Activated CD8-positive, alpha-beta memory T cell treated with anti-CD3 and anti-CD28 coated beads for 1 hour (primary cell): ENCODE data around the gene NDUFB2.
"Not testable (repeated sequence)": the region's sequence is repeated elsewhere in the genome, so short reads cannot be mapped to it uniquely, and the experiment has no call there.

Experiments
- DNase-seq, 2 donors: peaks; one replicate each; pipeline ENCODE4 v3.0.0-alpha.2; 2020; ENCODE audit warnings: low read depth in 1 of 2; ENCODE audit errors: extremely low read depth in 1 of 2

Gene NDUFB2

DNA sequence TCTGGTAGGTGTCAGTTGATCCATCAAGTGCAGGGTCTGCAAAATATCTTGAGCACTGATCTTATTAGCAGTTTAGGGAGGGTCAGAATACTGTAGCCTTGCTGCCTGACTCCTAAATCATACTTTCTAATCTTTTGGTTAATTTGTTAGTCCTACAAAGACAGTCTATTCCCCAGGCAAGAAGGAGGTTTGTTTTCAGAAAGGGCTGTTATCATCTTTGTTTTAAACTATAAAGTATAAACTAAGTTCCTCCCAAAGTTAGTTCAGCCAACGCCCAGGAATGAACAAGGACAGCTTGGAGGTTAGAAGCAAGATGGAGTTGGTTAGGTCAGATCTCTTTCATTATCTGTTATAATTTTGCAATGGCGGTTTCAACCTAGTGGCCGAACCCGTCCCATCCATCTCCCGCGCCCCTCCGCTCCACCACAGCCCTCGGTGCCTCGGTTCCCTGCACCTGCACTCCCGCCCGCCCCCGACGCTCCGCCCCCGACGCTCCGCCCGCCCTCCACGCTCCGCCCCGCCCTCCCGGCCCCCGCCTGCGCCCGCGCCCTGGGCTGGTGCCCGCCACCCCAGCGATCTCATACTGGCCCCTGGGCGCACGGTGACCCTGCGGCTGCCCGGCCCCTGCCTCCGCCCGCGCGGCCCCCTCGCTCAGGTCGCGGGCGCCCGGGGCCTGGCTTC is 24.0 kb upstream of the NDUFB2 start, which contains the start of gene ADCK2:
Gene ADCK2 (plus strand): TSS at position 564 of the 681 bp plus-strand sequence. CDS start 386 bp downstream, outside the sequence.
- peak; percentile 12 to 57 for DNase-seq

DNA sequence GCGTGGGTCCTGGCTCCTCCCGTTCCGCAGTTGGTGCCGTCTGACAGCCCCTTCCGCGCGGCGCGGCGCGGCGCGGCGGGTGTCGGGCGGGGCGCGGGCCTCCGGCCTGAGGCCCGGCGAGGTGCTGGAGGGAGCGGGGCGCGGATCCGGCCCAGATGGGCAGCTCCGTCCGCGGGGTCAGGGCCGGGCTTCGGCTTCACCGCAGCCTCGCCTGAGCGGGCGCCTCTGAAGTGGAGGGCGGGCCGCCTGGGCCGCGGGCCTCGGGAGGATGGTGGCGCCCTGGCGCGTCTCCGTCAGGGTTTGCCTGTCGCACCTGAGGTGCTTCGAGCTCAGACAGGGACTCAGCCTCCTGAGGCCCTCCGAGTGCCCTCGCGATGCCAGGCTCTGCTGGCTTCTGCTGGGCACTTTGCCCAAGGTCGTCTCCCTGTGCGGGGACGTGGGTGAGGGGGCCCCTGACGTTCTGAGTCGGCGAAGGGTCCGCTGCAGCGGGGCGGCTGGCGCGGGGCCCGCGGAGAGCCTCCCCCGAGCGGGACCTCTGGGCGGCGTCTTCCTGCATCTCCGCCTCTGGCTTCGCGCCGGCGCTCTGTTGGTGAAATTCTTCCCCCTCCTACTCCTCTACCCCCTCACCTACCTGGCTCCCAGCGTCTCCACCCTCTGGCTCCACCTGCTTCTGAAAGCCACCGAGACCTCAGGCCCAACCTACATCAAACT is 23.3 kb upstream of the NDUFB2 start:
- DNase-seq = peak; percentile 8 to 48

DNA sequence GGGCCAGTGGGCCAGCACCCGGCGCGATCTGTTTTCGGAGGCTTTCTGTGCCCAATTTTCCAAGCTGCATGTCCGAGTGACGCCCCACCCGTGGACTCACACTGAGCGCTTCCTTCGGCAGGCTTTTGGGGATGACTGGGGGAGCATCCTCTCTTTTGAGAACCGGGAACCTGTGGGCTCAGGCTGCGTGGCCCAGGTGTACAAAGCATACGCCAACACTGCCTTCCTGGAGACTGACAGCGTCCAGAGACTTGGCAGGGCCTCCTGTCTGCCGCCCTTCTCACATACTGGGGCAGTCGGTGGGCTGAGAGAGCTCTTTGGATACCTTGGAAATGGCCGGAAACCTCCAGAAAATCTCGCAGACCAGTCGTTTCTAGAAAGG is 22.7 kb upstream of the NDUFB2 start:
- DNase-seq = no peak

DNA sequence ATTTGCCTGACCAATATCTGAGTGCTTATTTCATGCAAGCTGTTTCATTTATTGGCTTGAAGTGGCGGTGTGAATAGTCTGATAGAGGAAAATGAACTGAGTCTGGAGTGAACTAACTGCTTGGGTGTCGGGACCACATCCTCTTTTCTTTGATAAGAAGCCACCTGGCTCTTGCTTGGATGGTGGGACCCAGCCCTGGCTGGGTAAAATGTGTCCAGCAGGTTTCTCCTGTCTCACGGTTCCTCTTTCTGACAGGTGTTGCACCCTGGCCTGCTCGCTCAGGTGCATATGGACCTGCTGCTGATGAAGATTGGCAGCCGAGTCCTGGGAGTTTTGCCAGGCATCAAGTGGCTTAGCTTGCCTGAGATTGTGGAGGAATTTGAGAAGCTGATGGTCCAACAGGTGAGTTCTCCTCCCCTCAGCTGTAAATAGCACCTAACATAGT is 22.1 kb upstream of the NDUFB2 start:
- DNase-seq = no peak

DNA sequence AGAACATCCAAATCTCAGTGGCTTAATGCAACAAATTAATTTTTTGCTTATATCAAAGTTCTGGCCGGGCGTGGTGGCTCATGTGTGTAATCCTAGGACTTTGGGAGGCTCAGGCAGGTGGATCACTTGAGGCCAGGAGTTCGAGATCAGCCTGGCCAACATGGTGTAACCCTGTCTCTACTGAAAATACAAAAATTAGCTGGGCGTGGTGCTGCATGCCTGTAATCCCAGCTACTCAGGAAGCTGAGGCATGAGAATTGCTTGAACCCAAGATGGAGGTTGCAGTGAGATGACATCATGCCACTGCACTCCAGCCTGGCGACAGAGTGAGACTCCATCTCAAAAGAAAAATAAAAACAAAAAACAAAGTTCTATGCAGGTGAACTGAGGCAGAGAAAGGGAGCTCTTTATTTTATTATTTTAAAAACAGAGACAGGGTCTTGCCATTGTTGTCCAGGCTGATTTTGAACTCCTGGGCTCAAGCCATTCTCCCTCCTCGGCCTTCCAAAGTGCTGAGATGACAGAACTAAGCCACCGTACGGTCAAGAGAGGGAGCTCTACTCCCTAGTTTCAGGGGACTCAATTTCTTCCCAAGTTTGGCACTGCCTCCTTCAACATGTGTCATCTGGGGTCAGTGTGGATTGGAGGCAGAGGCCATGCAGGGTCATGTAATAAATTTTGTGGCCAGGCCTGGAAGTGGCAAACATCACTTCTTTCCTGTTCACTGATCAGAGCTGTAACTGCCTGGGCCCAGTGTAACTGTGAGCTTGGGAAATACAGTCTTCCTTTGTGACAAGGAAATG is 21.4 kb upstream of the NDUFB2 start:
- no peak for DNase-seq

DNA sequence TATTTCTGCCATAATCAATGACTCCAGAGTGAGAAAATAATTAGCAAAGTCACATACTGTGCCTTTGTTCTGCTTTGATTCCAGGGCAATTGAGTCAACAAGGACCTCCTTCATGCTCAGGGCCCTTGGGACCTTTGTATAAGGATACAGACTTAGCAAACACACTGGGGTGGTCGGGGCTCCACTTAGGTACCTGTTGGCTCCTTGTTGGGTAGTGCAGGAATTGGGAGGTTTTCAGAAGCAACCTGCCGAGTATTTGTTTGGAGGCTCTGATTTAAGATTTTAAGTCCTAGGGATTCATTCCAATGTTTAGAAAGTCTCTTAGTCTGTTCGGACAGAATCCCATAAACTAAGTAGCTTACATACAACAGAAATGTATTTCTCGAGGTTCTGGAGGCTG is 20.8 kb upstream of the NDUFB2 start:
- DNase-seq = no peak

DNA sequence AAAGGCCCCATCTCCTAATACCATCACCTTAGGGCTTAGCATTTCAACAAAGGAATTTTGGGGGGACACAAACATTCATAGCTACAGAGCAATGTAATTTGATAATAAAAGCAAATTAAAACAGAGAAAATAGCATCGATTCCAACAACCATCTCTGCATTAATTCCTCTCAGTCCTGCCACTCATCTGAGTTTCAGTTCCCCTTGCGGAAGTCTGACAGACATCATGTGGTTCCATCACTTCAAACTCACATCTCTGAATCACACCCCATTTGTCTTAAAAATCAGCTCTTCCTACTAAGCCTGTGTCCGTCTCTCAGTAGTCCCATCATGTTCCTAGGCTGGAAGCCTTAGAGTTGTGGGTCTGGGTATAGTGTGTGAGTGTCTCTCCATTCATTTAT is 20.2 kb upstream of the NDUFB2 start:
- no peak for DNase-seq

DNA sequence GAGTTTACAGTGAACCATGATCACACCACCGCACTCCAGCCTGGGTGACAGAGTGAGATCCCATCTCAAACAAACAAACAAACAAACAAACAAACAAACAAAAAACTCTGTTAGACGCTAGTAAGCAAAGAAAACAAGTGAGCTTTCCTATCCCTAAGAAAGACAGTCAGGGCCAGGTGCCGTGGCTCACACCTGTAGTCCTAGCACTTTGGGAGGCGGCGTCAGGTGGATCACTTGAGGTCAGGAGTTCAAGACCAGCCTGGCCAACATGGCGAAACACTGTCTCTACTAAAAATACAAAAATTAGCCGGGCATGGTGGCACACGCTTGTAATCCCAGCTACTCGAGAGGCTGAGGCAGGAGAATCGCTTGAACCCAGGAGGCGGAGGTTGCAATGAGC is 19.6 kb upstream of the NDUFB2 start:
- DNase-seq = not testable (repeated sequence)

DNA sequence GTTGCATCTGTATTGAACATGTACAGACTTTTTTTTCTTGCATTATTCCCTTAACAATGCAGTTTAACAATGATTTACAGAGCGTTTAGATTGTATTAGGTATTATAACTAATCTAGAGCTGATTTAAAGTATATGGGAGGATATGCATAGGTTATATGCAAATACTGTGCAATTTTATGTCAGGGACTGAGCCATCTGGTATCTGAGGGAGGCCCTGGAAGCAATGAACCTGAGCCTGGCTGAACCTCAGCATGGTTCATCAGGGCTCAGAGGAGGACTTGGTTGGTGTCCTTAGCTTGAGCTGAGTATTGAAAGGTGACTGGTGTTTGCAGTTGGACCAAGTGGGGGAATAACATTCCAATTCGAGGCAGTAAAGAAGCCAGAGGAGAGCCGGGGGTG is 19.0 kb upstream of the NDUFB2 start:
- no peak for DNase-seq

DNA sequence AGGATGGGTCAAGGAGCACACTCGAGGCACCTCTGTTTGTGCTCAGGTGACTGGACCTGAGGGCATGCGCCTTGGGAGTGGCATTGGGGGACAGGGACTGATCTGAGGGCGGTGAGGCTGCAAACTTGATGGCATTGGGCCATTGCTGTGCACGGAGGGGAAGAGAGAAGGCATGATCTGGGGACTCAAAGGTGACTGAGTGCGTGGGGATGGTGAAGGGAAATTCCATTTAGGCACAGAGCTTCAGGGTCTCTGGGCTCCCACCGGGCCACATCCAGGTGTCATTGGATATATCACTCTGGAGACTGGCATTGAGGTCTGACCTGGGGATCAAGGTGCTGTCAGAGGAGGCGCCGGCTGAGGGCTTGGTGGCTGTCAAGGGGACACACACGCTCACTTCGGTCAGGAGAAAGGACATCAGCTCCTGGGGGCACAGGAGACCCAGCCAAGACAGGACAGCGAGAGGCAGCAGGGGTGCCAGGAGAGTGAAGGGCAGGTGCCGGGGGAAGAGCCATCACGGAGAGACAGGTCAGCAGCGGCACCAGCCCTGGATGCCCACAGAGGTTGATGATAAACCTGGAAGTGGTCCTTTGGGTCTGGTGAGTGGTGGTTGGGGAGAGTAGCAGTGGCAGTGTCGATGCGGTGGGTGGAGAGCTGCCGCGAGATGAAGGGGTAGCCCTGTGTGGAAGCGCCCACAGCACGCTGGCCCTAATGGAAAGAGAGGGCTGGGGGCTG is 18.3 kb upstream of the NDUFB2 start:
- DNase-seq = no peak

DNA sequence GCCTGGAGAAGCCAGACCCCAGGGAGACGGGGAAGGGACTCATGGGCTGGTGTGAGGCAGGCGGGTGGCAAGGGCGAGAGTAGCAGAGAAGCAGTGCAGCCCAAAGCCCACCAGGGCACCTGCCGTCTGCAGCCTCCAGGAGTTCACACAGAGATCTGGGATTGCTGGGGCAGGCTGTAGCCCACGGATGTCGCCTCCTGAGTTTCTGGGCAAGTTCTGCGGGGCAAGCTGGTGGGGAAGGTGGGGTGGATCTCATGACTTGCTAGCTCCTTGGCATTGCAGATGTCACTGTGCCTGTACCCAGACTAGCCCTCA is 17.7 kb upstream of the NDUFB2 start:
- no peak for DNase-seq

DNA sequence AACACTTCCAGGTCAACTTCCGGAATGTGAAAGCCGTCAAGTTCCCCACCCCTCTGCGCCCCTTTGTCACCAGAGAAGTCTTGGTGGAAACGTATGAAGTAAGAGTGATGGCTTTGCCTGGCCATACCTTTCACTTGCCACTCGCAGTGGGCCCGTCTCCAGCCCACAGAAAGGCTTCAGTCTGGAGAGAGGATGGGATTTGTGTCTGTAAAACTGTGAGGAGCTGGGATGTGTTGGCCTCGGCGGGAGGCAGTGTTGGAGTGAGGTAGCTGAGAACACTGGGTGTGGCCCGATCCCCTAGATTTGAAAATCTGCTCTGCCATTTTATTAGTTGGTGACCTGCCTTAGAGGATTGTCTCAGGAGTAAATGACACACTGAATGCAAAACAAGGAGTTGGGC is 17.3 kb upstream of the NDUFB2 start:
- DNase-seq = no peak

DNA sequence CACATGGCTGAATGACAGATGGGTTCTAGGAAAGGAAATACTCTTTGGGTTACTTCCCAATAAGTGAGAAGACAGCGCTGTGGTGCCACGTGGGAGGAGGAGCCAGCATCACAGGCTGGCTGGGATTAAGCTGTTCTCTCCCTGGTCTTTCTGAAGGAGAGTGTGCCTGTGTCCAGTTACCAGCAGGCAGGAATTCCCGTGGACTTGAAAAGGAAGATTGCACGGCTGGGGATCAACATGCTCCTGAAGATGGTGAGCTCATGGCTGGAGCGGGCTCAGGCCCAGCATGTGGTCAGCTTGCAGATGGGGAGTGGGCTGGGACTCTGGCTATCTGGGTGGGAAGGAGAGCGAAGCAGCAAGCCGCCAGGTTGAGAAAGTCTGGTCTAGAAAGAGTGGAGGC is 15.6 kb upstream of the NDUFB2 start:
- no peak for DNase-seq

DNA sequence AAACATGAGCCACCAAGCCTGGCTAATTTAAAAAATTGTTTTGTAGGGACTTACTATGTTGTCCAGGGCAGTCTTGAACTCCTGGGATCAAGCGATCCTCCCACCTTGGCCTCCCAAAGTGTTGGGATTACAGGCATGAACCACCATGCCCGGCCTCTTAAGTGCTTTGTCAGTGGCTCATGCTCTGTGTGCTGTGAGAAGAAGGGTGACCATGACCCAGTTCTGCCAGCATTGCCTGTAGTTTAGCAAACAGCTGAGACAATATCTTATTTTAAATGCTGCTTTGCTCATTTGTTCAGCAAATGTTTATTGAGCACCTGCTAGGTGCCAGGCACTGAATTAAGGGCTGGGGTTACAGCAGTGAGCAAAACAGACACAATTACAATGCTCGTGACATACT is 14.7 kb upstream of the NDUFB2 start:
- no peak for DNase-seq

DNA sequence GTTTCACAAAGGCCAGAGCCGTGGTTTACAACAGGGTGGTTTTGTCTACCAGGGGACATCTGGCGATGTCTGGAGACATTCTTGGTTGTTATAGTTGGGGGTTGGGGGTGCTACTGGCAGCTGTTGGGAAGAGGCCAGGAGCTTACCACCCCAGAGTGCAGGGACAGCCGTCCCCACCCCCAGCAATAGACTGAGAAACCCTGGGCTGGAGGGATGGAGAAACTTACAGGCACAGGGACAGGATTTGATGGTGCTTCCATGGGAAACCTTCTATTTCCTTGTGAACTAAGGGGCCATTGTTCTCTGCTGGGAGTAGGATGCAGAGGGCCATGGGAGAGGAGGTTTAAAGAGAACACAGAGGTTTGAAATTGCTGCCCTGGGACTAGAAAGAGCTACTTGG is 12.9 kb upstream of the NDUFB2 start:
- no peak for DNase-seq

DNA sequence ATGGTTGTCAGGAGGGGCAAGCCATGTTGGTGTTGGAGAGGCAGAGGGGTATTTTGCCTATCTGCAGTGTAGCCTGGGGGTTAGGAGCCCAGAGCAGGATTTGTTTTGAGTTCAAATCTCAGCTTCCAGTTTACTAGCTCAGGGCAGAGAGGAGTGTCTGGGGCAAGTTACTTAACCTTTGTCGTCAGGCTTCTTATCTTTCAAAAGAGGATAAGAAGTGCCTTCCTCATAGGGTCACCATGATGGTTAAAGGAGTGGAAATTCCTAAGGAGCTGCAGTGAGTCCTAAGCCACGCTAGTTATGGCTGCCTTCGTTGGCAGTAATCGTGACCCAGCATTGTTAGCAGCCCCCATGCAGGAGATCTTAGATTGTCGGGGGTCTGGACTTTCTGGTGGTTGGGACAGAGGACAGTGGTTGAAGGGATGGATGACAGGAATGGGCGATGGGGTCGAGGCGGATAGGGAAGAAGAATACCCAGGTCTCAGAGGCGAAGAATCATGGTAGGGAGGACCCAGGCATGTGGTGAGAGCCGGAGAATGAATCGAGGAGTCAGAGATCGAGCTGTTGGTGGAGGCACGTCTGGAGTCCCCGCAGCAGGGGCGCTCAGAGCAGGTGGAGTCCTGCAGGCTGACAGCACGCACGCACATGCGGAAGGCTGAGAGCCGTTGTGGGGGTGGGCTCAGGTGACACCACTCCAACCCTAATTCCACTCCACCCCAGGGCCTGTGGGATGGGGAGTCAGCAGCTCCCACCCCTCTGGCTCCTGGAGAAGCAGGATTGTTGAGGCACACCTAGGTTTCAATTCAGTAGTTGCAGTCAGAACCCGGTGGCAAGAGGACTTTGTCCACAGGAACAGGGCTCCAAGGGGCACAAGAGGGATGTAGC is 12.2 kb upstream of the NDUFB2 start:
- no peak for DNase-seq

DNA sequence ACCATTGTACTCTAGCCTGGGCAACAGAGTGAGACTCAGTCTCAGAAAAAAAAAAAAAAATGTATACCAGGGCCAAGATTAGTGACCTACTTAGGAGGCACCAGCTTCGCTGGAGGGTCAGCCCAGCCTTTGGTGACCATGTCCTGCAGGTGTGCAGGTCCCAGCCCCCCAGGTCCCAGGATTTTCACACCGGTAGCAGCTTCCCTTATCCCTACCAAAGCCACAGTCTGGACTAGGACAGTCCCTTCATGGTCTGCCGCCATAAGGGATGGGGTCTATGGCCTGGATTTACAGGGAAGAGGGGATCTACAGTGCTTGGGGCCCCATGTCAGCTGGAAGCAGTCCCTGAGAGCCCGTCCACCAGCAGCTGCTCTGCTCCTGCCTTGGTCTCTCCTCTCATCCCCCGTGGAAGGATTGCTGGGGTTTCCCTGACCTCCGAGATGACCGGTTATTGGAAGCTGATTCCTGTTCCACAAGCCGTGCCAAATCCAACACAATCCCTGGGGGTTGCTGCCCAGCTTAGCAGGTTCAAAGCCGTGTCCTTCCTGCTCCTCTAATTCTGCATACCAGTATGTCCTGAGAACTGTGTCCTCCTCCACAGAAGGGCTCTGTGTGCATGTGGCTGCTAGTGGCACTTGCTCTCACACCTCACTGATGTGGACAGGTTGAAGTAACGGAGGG is 11.0 kb upstream of the NDUFB2 start:
- DNase-seq = no peak

DNA sequence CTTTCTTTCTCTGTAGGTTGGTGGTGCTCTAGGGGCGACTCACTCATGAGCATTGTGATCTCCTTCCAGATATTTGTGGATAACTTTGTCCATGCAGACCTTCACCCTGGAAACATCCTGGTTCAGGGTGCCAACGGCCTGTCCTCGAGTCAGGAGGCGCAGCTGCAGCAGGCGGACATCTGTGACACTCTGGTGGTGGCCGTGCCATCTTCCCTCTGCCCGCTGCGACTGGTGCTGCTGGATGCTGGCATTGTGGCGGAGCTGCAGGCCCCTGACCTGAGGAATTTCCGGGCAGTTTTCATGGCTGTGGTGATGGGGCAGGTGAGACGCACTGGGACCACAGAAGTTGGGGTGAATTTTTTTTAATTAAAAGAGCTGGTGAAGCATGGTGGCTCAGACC is 9.6 kb upstream of the NDUFB2 start:
- DNase-seq = no peak

DNA sequence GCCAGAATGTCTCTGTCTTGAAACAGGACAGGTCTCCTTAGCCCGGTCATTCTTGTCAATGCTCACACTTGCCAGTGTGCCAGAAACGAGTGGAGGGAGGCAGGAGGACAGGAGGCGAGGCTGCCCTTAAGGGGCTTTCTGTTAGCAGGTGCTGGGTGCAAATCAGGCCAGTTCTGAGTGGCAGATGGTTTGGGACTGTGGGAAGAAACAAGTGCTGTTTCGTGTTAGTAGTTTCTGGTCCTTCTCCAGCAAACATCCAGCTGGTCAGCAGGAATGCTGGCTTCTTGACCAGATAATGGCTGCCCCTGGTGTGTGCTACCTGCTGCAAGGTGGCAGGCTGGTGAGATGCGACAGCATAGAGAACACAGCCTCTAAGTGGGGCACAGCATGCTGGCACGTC is 8.2 kb upstream of the NDUFB2 start:
- no peak for DNase-seq
